ENCODE measurements around the gene KRTAP4-8.

DNA sequence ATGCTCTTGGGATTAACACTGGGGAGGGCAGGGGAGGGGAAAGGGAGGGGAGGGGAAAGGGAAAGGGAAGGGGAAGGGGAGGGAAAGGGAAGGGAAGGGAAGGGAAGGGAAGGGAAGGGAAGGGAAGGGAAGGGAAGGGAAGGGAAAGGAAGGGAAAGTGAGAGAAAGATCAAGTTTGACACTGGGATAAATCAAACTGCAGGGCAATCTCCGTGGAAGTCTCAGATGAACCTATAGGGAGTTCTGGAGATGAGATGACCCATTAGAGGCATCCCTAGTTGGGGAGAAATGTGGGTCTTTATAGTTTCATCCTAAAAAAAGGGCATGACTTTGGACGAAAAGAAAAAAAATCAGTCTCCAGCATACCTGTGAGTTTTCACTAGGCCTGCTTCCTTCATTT, 23.8 kb upstream of the KRTAP4-8 start:
- no peak for TF ChIP-seq CTCF (IDR thresholded peaks at IDR 0.05)
- no peak for TF ChIP-seq EZH2 (IDR thresholded peaks at IDR 0.05; ENCODE audit: borderline replicate concordance, insufficient read depth, low read depth, low read length, poor library complexity, severe bottlenecking)
